WTC11 (cell line): ENCODE data around the gene TUBGCP2. TPM values are rescaled to one million over a fixed set of nuclear protein-coding genes. Genes with fewer than 3 reads are reported as not detected.

ENCODE experiments used
- ATAC-seq: fragments of 200-7000 bp; cut with Tn5 transposase; 2 replicates; pipeline ENCODE4 v1.10.0; 2021; ENCODE audit warnings: mild to moderate bottlenecking, moderate library complexity
- CTCF ChIA-PET: fragments of 300-600 bp; sonication (Branson Sonifier 250); formaldehyde crosslinking; loops from one replicate; lab custom pipeline; 2021; ENCODE audit warnings: antibody characterized with exemption; lab: Charles Lee
- POLR2A ChIA-PET: fragments of 350-600 bp; sonication (Branson Sonifier 250); formaldehyde crosslinking; loops from one replicate; lab custom pipeline; 2021; ENCODE audit warnings: antibody characterized with exemption; lab: Charles Lee
- DNase-seq: peaks from one replicate; pipeline ENCODE4 v3.0.0; 2021; ENCODE audit warnings: low spot score
- H3K27ac Mint-ChIP-seq: 2 replicates; pipeline ENCODE4 v1.8.0; 2021; ENCODE audit warnings: mixed read lengths
- H3K27me3 Mint-ChIP-seq: 2 replicates; pipeline ENCODE4 v1.8.0; 2021; ENCODE audit warnings: low read depth, mild to moderate bottlenecking, moderate library complexity, mixed read lengths
- H3K36me3 Mint-ChIP-seq: 2 replicates; pipeline ENCODE4 v1.8.0; 2021; ENCODE audit warnings: mixed read lengths
- H3K4me1 Mint-ChIP-seq: 2 replicates; pipeline ENCODE4 v1.8.0; 2022; ENCODE audit warnings: mixed read lengths
- H3K4me3 Mint-ChIP-seq: 2 replicates; pipeline ENCODE4 v1.8.0; 2021; ENCODE audit warnings: mild to moderate bottlenecking, moderate library complexity, mixed read lengths
- H3K9me3 Mint-ChIP-seq: 2 replicates; pipeline ENCODE4 v1.8.0; 2021; ENCODE audit warnings: mixed read lengths
- AFF4 ChIP-seq: sonication (generic); formaldehyde crosslinking; IDR thresholded peaks from 2 replicates; pipeline ENCODE4 v1.8.1; 2023; ENCODE audit warnings: mild to moderate bottlenecking, missing genetic modification reagents, borderline replicate concordance
- ATF2 ChIP-seq: sonication (generic); formaldehyde crosslinking; IDR thresholded peaks from 2 replicates; pipeline ENCODE4 v1.8.1; 2022; ENCODE audit warnings: low read depth, missing genetic modification reagents, borderline replicate concordance
- CBFB ChIP-seq: sonication (generic); formaldehyde crosslinking; IDR thresholded peaks from 2 replicates; pipeline ENCODE4 v1.8.1; 2022; ENCODE audit warnings: mild to moderate bottlenecking, low read depth, missing genetic modification reagents
- GABPB1 ChIP-seq: sonication (generic); formaldehyde crosslinking; IDR thresholded peaks from 2 replicates; pipeline ENCODE4 v1.8.1; 2023; ENCODE audit warnings: mild to moderate bottlenecking, missing genetic modification reagents
- GTF2I ChIP-seq: fragments of 250-450 bp; sonication (Bioruptor Pico); conservative IDR thresholded peaks from 2 replicates; pipeline ENCODE4 v1.4.0; 2021; ENCODE audit warnings: mild to moderate bottlenecking
- NR3C1 ChIP-seq: sonication (generic); formaldehyde crosslinking; conservative IDR thresholded peaks from 2 replicates; pipeline ENCODE4 v1.8.1; 2023; ENCODE audit warnings: low read depth, mild to moderate bottlenecking, missing genetic modification reagents
- PRRX2 ChIP-seq: fragments of 250-450 bp; sonication (Bioruptor Pico); IDR thresholded peaks from 2 replicates; pipeline ENCODE4 v1.8.0; 2021; ENCODE audit warnings: mild to moderate bottlenecking
- RELA ChIP-seq: sonication (generic); formaldehyde crosslinking; IDR thresholded peaks from 2 replicates; pipeline ENCODE4 v1.8.1; 2022; ENCODE audit warnings: missing genetic modification reagents, mild to moderate bottlenecking, borderline replicate concordance
- STAT6 ChIP-seq: sonication (generic); formaldehyde crosslinking; conservative IDR thresholded peaks from 2 replicates; pipeline ENCODE4 v1.8.1; 2023; ENCODE audit warnings: mild to moderate bottlenecking, low read depth, missing genetic modification reagents, moderate library complexity
- TEAD4 ChIP-seq: sonication (generic); formaldehyde crosslinking; IDR thresholded peaks from 2 replicates; pipeline ENCODE4 v1.8.0; 2022; ENCODE audit warnings: mild to moderate bottlenecking, missing genetic modification reagents
- TP53 ChIP-seq: sonication (generic); formaldehyde crosslinking; IDR thresholded peaks from 2 replicates; pipeline ENCODE4 v1.8.1; 2023; ENCODE audit warnings: mild to moderate bottlenecking, missing genetic modification reagents
- USF2 ChIP-seq: sonication (generic); formaldehyde crosslinking; IDR thresholded peaks from 2 replicates; pipeline ENCODE4 v1.8.1; 2023; ENCODE audit warnings: mild to moderate bottlenecking, missing genetic modification reagents, moderate library complexity
- ZNF425 ChIP-seq: fragments of 250-450 bp; sonication (Bioruptor Pico); conservative IDR thresholded peaks from 2 replicates; pipeline ENCODE4 v1.9.0; 2021; ENCODE audit warnings: mild to moderate bottlenecking
- total RNA-seq: library from RNA; stranded (reverse); gene quantifications from 3 replicates; pipeline ENCODE4 v1.2.3, GENCODE V29; 2021

The TUBGCP2 gene
- total RNA-seq, 1 experiment from 2014 or later: 62.5 TPM

GRCh38 chr10:133334503-133335245 is 26.0 kb upstream of the TUBGCP2 start:
- Mint-ChIP-seq H3K4me1 (no peaks in the 10 kb centered on the region; the same call in none of the 2 replicates), H3K4me3 (peak overlapping the region; percentile 70), H3K27ac (no peak overlapping the region), H3K36me3 (no peaks in the 10 kb centered on the region), H3K9me3 (peaks cover 6% of the 10 kb centered on the region), H3K27me3 (peaks cover 40% of the 10 kb centered on the region)
- TF ChIP-seq ATF2 (no peak), TP53 (CRISPR knock-in tag) (no peak), TEAD4 (CRISPR knock-in tag) (no peak), RELA (CRISPR knock-in tag) (no peak), USF2 (CRISPR knock-in tag) (no peak), GABPB1 (CRISPR knock-in tag) (no peak), CBFB (CRISPR knock-in tag) (no peak), GTF2I (CRISPR knock-in tag) (no peak), ZNF425 (CRISPR knock-in tag) (no peak), PRRX2 (CRISPR knock-in tag) (no peak), NR3C1 (CRISPR knock-in tag) (no peak), AFF4 (CRISPR knock-in tag) (no peak)
- peak; percentile 56 for ATAC-seq
- DNase-seq: no peak
- ChIA-PET POLR2A (no interaction called here), CTCF (no interaction called here)

- no peak for TF ChIP-seq STAT6 (CRISPR knock-in tag)
- ChIA-PET CTCF (no interaction called here), POLR2A (no interaction called here)
- Mint-ChIP-seq H3K36me3 (no peaks in the 10 kb centered on the region), H3K27me3 (peaks cover 55% of the 10 kb centered on the region), H3K4me3 (no peak overlapping the region), H3K4me1 (peaks cover 5% of the 10 kb centered on the region), H3K9me3 (peaks cover 6% of the 10 kb centered on the region), H3K27ac (no peak overlapping the region)
- ATAC-seq (no peak), DNase-seq (no peak)
These were observed 24.4 kb upstream of the TUBGCP2 start for GRCh38 chr10:133332936-133333699.
